ENCODE data around the gene FHL1.
"Not testable (repeated sequence)": the region's sequence is repeated elsewhere in the genome, so short reads cannot be mapped to it uniquely, and the experiment has no call there.

The FHL1 gene

GRCh38 chrX:136228839-136229207 is 81.5 kb downstream of the FHL1 start:
- Histone ChIP-seq H3K4me1 (no peaks in the 10 kb centered on the region), H3K27me3 (no peaks in the 10 kb centered on the region), H3K36me3 (peaks cover 7% of the 10 kb centered on the region), H3K4me3 (ENCODE audit: low read depth, low read length) (no peak overlapping the region), H3K9me3 (no peaks in the 10 kb centered on the region)
- DNase-seq, result no peak
- TF ChIP-seq, protein P1, sequence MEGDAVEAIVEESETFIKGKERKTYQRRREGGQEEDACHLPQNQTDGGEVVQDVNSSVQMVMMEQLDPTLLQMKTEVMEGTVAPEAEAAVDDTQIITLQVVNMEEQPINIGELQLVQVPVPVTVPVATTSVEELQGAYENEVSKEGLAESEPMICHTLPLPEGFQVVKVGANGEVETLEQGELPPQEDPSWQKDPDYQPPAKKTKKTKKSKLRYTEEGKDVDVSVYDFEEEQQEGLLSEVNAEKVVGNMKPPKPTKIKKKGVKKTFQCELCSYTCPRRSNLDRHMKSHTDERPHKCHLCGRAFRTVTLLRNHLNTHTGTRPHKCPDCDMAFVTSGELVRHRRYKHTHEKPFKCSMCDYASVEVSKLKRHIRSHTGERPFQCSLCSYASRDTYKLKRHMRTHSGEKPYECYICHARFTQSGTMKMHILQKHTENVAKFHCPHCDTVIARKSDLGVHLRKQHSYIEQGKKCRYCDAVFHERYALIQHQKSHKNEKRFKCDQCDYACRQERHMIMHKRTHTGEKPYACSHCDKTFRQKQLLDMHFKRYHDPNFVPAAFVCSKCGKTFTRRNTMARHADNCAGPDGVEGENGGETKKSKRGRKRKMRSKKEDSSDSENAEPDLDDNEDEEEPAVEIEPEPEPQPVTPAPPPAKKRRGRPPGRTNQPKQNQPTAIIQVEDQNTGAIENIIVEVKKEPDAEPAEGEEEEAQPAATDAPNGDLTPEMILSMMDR (IDR thresholded peaks at IDR 0.05; ENCODE audit: low read depth, low read length), result no peak

- H3K4me3 ChIP-seq (ENCODE audit: low read depth, low read length), result no peak overlapping the region
- H3K4me1 ChIP-seq, result no peaks in the 10 kb centered on the region
- no peak for DNase-seq
- H3K36me3 ChIP-seq, result peaks cover 14% of the 10 kb centered on the region
- H3K27me3 ChIP-seq, result no peaks in the 10 kb centered on the region
- TF ChIP-seq, protein P1 (IDR thresholded peaks at IDR 0.05; ENCODE audit: low read depth, low read length), result no peak
- H3K9me3 ChIP-seq, result no peaks in the 10 kb centered on the region
Observed at GRCh38 chrX:136237074-136237473, 89.7 kb downstream of the FHL1 start.

- peaks cover 12% of the 10 kb centered on the region for H3K36me3 ChIP-seq
- H3K27me3 ChIP-seq; DNase-seq; H3K4me3 ChIP-seq (ENCODE audit: low read depth, low read length); H3K9me3 ChIP-seq; H3K4me1 ChIP-seq: not testable (repeated sequence)
Observed at GRCh38 chrX:136237849-136238248, 90.5 kb downstream of the FHL1 start.

GRCh38 chrX:136246201-136246600 is 98.9 kb downstream of the FHL1 start:
- Histone ChIP-seq H3K9me3 (no peaks in the 10 kb centered on the region), H3K4me1 (no peaks in the 10 kb centered on the region), H3K27me3 (no peaks in the 10 kb centered on the region), H3K4me3 (ENCODE audit: low read depth, low read length) (no peak overlapping the region), H3K36me3 (peaks cover 5% of the 10 kb centered on the region; the same call in 1 of the 2 replicates)
- TF ChIP-seq, protein P1 (IDR thresholded peaks at IDR 0.05; ENCODE audit: low read depth, low read length), result no peak
- no peak for DNase-seq

DNA sequence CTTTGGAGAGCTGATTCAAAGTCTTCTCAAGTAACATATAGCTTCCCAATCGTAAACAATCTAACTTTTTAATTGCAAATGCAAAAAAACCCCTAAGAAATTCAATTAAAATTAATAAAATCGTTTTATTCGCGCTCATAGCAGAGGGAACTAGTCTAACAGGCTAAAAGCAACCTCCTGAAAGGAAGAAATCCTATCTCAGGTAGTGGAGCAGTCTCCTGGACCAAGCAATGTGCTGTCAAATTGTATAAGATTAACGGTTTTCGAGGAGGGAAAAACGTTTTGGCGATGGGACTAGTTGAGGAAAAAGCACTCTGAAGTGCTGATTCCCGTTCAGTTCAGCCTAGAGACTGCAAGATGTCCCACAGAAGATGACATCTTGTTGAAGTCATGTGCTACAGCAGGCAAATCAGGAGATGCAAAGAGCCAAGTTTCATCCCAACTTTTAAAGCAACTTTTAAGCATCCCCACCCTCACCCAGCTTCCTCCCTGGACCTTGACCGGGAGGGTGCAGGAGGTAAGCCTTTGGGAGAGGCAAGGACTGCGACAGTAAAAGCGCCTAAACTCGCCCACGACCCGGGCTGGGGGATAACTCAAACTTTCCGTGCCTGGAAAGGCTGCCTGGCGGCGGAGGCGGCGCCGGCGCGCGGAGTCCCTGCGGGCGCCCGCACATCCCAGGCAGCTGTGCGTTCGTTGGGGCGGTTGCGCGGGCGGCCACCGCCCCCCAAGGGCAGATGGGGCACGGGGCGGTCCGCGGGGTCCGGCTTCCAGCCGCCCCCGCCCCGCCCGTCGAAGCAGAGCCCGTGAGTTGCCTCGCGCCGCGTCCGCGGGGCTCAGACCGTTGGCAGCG is 103.1 kb downstream of the FHL1 start:
- no peaks in the 10 kb centered on the region for H3K27me3 ChIP-seq
- no peaks in the 10 kb centered on the region for H3K4me1 ChIP-seq
- TF ChIP-seq, protein P1 (IDR thresholded peaks at IDR 0.05; ENCODE audit: low read depth, low read length), result no peak
- no peaks in the 10 kb centered on the region for H3K9me3 ChIP-seq
- H3K36me3 ChIP-seq, result no peaks in the 10 kb centered on the region
- DNase-seq, result peak; percentile 18
- H3K4me3 ChIP-seq (ENCODE audit: low read depth, low read length), result peak overlapping the region; percentile 75

- Histone ChIP-seq H3K4me3 (ENCODE audit: low read depth, low read length) (peak within 1 kb of the TSS; percentile 75), H3K36me3 (no peaks in the 10 kb centered on the region), H3K27me3 (no peaks in the 10 kb centered on the region), H3K4me1 (no peaks in the 10 kb centered on the region), H3K9me3 (no peaks in the 10 kb centered on the region)
- DNase-seq, result peak; percentile 75
- TF ChIP-seq, protein P1 (IDR thresholded peaks at IDR 0.05; ENCODE audit: low read depth, low read length), result no peak
Observed at GRCh38 chrX:136251041-136251991, 104.0 kb downstream of the FHL1 start, which contains the start of gene MAP7D3. Gene MAP7D3, minus strand, starts transcription at chrX:136251400. Its CDS starts 42 bp downstream, at chrX:136251358.
